GM23338 (cell line): Measurements from ENCODE around the gene OXCT1. TPM values are rescaled to one million over a fixed set of nuclear protein-coding genes. Genes with fewer than 3 reads are reported as not detected.

Experiments
- ATAC-seq: fragments of 200-7000 bp; cut with Tn5 transposase; 3 replicates; pipeline ENCODE4 v1.9.1; 2020
- DNase-seq: peaks from one replicate; pipeline ENCODE4 v3.0.0-alpha.2; 2015; ENCODE audit warnings: low spot score
- H2AFZ ChIP-seq: fragments of 200-600 bp; sonication (generic); 2 replicates; pipeline ENCODE4 v1.8.0; 2016; ENCODE audit warnings: antibody characterized with exemption, mild to moderate bottlenecking, moderate library complexity
- H3F3A ChIP-seq: fragments of 200-600 bp; sonication (generic); replicated peaks from 2 replicates; pipeline ENCODE4 v1.8.0; 2017; ENCODE audit warnings: antibody characterized with exemption, mixed run types, low read depth
- H3K27ac ChIP-seq: fragments of 200-600 bp; sonication (generic); 2 replicates; pipeline ENCODE4 v1.6.1; 2016; ENCODE audit warnings: low read depth
- H3K27me3 ChIP-seq: fragments of 200-600 bp; sonication (generic); 2 replicates; pipeline ENCODE4 v1.8.0; 2016; ENCODE audit warnings: mild to moderate bottlenecking, mixed run types, moderate library complexity; ENCODE audit not compliant: insufficient read depth
- H3K36me3 ChIP-seq: fragments of 200-600 bp; sonication (generic); 2 replicates; pipeline ENCODE4 v1.8.0; 2016; ENCODE audit warnings: mild to moderate bottlenecking; ENCODE audit not compliant: insufficient read depth
- H3K4me1 ChIP-seq: fragments of 200-600 bp; sonication (generic); 2 replicates; pipeline ENCODE4 v1.8.0; 2016; ENCODE audit warnings: mild to moderate bottlenecking, moderate library complexity; ENCODE audit not compliant: insufficient read depth
- H3K4me2 ChIP-seq: fragments of 200-600 bp; sonication (generic); 2 replicates; pipeline ENCODE4 v1.7.1; 2017; ENCODE audit warnings: mixed run types
- H3K4me3 ChIP-seq: fragments of 200-600 bp; sonication (generic); 2 replicates; pipeline ENCODE4 v1.6.1; 2016; ENCODE audit warnings: mixed run types
- H3K79me2 ChIP-seq: fragments of 200-600 bp; sonication (generic); replicated peaks from 2 replicates; pipeline ENCODE4 v1.8.0; 2017; ENCODE audit warnings: mild to moderate bottlenecking; ENCODE audit not compliant: insufficient read depth
- H3K9me2 ChIP-seq: fragments of 200-600 bp; sonication (generic); 2 replicates; pipeline ENCODE4 v1.8.0; 2017; ENCODE audit not compliant: insufficient read depth
- H4K20me1 ChIP-seq: fragments of 200-600 bp; sonication (generic); replicated peaks from 2 replicates; pipeline ENCODE4 v1.8.0; 2017; ENCODE audit warnings: mild to moderate bottlenecking; ENCODE audit not compliant: insufficient read depth
- H3K27ac Mint-ChIP-seq: 2 replicates; pipeline ENCODE4 v1.8.0; 2020; ENCODE audit warnings: inconsistent platforms, mild to moderate bottlenecking, moderate library complexity, mixed read lengths
- H3K27me3 Mint-ChIP-seq: 3 replicates; pipeline ENCODE4 v1.8.0; 2022; ENCODE audit warnings: low read depth, mild to moderate bottlenecking, moderate library complexity, mixed read lengths, inconsistent platforms; ENCODE audit not compliant: insufficient read depth, poor library complexity
- H3K36me3 Mint-ChIP-seq: 3 replicates; pipeline ENCODE4 v1.8.0; 2021; ENCODE audit warnings: low read depth, mild to moderate bottlenecking, inconsistent platforms, moderate library complexity, mixed read lengths
- H3K4me1 Mint-ChIP-seq: 3 replicates; pipeline ENCODE4 v1.8.0; 2020; ENCODE audit warnings: mild to moderate bottlenecking, inconsistent platforms, mixed read lengths
- H3K4me3 Mint-ChIP-seq: 3 replicates; pipeline ENCODE4 v1.8.0; 2021; ENCODE audit warnings: moderate library complexity, mild to moderate bottlenecking, inconsistent platforms, mixed read lengths
- H3K9me3 Mint-ChIP-seq: 3 replicates; pipeline ENCODE4 v1.8.0; 2020; ENCODE audit warnings: moderate library complexity, mild to moderate bottlenecking, inconsistent platforms, mixed read lengths
- CREB1 ChIP-seq: fragments of 250-450 bp; sonication (Bioruptor Pico); IDR thresholded peaks from 2 replicates; pipeline ENCODE4 v1.5.0; 2020; ENCODE audit warnings: low read depth, mild to moderate bottlenecking, moderate library complexity
- EZH2 ChIP-seq: fragments of 200-600 bp; sonication (generic); IDR thresholded peaks from one replicate; pipeline ENCODE4 v1.8.0; 2017; ENCODE audit warnings: antibody characterized with exemption, mild to moderate bottlenecking, low read depth; ENCODE audit not compliant: unreplicated experiment
- EZH2phosphoT487 ChIP-seq: fragments of 200-600 bp; sonication (generic); IDR thresholded peaks from one replicate; pipeline ENCODE4 v1.8.1; 2018; ENCODE audit warnings: antibody characterized with exemption; ENCODE audit not compliant: unreplicated experiment
- JUNB ChIP-seq: IDR thresholded peaks from one replicate; pipeline ENCODE4 v1.6.1; 2016; ENCODE audit warnings: antibody characterized with exemption; ENCODE audit not compliant: unreplicated experiment
- NANOG ChIP-seq: IDR thresholded peaks from 2 replicates; pipeline ENCODE4 v1.6.1; 2016; ENCODE audit warnings: antibody characterized with exemption, borderline replicate concordance
- POLR2AphosphoS5 ChIP-seq: IDR thresholded peaks from 2 replicates; pipeline ENCODE4 v1.6.1; 2016; ENCODE audit warnings: antibody characterized with exemption, low read depth
- STAT1 ChIP-seq: IDR thresholded peaks from one replicate; pipeline ENCODE4 v1.6.1; 2016; ENCODE audit warnings: antibody characterized with exemption; ENCODE audit not compliant: unreplicated experiment
- ZNF114 ChIP-seq: fragments of 250-450 bp; sonication (Bioruptor Pico); IDR thresholded peaks from 2 replicates; pipeline ENCODE4 v1.5.0; 2020; ENCODE audit warnings: mild to moderate bottlenecking, moderate library complexity
- ZNF331 ChIP-seq: fragments of 250-450 bp; sonication (Bioruptor Pico); IDR thresholded peaks from 2 replicates; pipeline ENCODE4 v1.5.0; 2020; ENCODE audit warnings: low read depth, mild to moderate bottlenecking, moderate library complexity
- polyA plus RNA-seq: library from polyadenylated mRNA; unstranded; fragments of >200 nt; fragmentation: Nextera tagmentation; extraction: Ambion mirVana; gene quantifications from 2 replicates; pipeline ENCODE4 v1.2.1, GENCODE V29; 2016
- total RNA-seq: library from RNA; depleted of rRNA; stranded (reverse); fragments of >200 nt; shearing (Covaris generic); gene quantifications from 2 replicates; pipeline ENCODE4 v1.2.3, GENCODE V29; 2014
- TF ChIP-seq, protein P1 (sequence below): fragments of 250-450 bp; sonication (Bioruptor Pico); IDR thresholded peaks from 2 replicates; pipeline ENCODE4 v1.5.0; 2020; ENCODE audit warnings: mild to moderate bottlenecking, moderate library complexity
- TF ChIP-seq, protein P2 (sequence below), 2 experiments: fragments of 200-600 bp in 1 of 2; sonication (generic) in 1 of 2; conservative IDR thresholded peaks; 2 replicates each; pipeline versions ENCODE4 v1.5.1 to v1.6.1; 2016 to 2017; ENCODE audit warnings: antibody characterized with exemption in 2 of 2, low read depth in 2 of 2, mild to moderate bottlenecking in 2 of 2, moderate library complexity in 1 of 2
- TF ChIP-seq, protein P3 (sequence below): IDR thresholded peaks from 2 replicates; pipeline ENCODE4 v1.6.1; 2016; ENCODE audit warnings: antibody characterized with exemption
- TF ChIP-seq, protein P4 (sequence below): IDR thresholded peaks from one replicate; pipeline ENCODE4 v1.6.1; 2018; ENCODE audit warnings: antibody characterized with exemption; ENCODE audit not compliant: unreplicated experiment

OXCT1 gene
- total and polyA plus RNA-seq, 2 experiments from 2014 or later, result 11.6 to 37.0 TPM

DNA sequence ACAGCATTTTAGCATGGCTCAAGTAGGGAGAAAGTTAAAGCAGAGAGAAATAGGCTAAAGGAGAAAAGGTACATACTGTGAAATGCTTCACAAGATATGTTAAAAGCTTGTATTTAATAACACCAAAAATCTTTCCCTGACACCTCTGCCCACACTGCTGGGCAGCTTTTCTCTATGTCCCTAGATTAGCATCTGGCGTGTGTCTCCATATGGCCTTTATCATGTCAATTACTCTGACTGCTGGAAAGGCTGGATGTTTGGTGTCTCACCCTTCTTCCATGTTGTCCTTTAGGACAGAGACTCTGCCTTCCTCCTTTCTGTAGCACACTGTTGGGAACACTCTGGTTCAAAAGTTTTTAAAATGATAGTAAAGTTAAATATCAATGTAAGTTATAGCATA lies 122.5 kb downstream of the OXCT1 start:
- no peak for ATAC-seq
- no peak overlapping the region for H3K4me3 ChIP-seq
- Mint-ChIP-seq H3K4me1 (peaks cover 9% of the 10 kb centered on the region; the same call in 2 of the 3 replicates), H3K4me3 (no peak overlapping the region), H3K36me3 (peaks cover 15% of the 10 kb centered on the region; the same call in 2 of the 3 replicates), H3K9me3 (no peaks in the 10 kb centered on the region), H3K27ac (no peak overlapping the region), H3K27me3 (no peaks in the 10 kb centered on the region)
- H3K27ac ChIP-seq, result no peak overlapping the region
- H3K4me1 ChIP-seq, result 0 out of 2 replicates have a peak, but pooled peaks cover 13% of the 10 kb centered on the region
- no peaks in the 10 kb centered on the region for H3F3A ChIP-seq
- no peaks in the 10 kb centered on the region for H3K27me3 ChIP-seq
- H3K36me3 ChIP-seq, result no peaks in the 10 kb centered on the region; the same call in 1 of the 2 replicates
- H2AFZ ChIP-seq, result no peak overlapping the region
- TF ChIP-seq, protein P1, sequence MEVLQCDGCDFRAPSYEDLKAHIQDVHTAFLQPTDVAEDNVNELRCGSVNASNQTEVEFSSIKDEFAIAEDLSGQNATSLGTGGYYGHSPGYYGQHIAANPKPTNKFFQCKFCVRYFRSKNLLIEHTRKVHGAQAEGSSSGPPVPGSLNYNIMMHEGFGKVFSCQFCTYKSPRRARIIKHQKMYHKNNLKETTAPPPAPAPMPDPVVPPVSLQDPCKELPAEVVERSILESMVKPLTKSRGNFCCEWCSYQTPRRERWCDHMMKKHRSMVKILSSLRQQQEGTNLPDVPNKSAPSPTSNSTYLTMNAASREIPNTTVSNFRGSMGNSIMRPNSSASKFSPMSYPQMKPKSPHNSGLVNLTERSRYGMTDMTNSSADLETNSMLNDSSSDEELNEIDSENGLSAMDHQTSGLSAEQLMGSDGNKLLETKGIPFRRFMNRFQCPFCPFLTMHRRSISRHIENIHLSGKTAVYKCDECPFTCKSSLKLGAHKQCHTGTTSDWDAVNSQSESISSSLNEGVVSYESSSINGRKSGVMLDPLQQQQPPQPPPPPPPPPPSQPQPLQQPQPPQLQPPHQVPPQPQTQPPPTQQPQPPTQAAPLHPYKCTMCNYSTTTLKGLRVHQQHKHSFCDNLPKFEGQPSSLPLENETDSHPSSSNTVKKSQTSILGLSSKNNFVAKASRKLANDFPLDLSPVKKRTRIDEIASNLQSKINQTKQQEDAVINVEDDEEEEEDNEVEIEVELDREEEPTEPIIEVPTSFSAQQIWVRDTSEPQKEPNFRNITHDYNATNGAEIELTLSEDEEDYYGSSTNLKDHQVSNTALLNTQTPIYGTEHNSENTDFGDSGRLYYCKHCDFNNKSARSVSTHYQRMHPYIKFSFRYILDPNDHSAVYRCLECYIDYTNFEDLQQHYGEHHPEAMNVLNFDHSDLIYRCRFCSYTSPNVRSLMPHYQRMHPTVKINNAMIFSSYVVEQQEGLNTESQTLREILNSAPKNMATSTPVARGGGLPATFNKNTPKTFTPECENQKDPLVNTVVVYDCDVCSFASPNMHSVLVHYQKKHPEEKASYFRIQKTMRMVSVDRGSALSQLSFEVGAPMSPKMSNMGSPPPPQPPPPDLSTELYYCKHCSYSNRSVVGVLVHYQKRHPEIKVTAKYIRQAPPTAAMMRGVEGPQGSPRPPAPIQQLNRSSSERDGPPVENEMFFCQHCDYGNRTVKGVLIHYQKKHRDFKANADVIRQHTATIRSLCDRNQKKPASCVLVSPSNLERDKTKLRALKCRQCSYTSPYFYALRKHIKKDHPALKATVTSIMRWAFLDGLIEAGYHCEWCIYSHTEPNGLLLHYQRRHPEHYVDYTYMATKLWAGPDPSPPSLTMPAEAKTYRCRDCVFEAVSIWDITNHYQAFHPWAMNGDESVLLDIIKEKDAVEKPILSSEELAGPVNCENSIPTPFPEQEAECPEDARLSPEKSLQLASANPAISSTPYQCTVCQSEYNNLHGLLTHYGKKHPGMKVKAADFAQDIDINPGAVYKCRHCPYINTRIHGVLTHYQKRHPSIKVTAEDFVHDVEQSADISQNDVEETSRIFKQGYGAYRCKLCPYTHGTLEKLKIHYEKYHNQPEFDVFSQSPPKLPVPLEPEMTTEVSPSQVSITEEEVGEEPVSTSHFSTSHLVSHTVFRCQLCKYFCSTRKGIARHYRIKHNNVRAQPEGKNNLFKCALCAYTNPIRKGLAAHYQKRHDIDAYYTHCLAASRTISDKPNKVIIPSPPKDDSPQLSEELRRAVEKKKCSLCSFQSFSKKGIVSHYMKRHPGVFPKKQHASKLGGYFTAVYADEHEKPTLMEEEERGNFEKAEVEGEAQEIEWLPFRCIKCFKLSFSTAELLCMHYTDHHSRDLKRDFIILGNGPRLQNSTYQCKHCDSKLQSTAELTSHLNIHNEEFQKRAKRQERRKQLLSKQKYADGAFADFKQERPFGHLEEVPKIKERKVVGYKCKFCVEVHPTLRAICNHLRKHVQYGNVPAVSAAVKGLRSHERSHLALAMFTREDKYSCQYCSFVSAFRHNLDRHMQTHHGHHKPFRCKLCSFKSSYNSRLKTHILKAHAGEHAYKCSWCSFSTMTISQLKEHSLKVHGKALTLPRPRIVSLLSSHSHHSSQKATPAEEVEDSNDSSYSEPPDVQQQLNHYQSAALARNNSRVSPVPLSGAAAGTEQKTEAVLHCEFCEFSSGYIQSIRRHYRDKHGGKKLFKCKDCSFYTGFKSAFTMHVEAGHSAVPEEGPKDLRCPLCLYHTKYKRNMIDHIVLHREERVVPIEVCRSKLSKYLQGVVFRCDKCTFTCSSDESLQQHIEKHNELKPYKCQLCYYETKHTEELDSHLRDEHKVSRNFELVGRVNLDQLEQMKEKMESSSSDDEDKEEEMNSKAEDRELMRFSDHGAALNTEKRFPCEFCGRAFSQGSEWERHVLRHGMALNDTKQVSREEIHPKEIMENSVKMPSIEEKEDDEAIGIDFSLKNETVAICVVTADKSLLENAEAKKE (CRISPR knock-in tag), result no peak
- TF ChIP-seq, protein P2, sequence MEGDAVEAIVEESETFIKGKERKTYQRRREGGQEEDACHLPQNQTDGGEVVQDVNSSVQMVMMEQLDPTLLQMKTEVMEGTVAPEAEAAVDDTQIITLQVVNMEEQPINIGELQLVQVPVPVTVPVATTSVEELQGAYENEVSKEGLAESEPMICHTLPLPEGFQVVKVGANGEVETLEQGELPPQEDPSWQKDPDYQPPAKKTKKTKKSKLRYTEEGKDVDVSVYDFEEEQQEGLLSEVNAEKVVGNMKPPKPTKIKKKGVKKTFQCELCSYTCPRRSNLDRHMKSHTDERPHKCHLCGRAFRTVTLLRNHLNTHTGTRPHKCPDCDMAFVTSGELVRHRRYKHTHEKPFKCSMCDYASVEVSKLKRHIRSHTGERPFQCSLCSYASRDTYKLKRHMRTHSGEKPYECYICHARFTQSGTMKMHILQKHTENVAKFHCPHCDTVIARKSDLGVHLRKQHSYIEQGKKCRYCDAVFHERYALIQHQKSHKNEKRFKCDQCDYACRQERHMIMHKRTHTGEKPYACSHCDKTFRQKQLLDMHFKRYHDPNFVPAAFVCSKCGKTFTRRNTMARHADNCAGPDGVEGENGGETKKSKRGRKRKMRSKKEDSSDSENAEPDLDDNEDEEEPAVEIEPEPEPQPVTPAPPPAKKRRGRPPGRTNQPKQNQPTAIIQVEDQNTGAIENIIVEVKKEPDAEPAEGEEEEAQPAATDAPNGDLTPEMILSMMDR (conservative IDR thresholded peaks at IDR 0.05; ENCODE audit: low read depth in 2 of 2), result no peak
- TF ChIP-seq NANOG (no peak), POLR2AphosphoS5 (no peak), CREB1 (CRISPR knock-in tag) (no peak), JUNB (no peak), ZNF331 (no peak), EZH2 (no peak), EZH2phosphoT487 (no peak), STAT1 (no peak), ZNF114 (CRISPR knock-in tag) (no peak)
- TF ChIP-seq, protein P3, sequence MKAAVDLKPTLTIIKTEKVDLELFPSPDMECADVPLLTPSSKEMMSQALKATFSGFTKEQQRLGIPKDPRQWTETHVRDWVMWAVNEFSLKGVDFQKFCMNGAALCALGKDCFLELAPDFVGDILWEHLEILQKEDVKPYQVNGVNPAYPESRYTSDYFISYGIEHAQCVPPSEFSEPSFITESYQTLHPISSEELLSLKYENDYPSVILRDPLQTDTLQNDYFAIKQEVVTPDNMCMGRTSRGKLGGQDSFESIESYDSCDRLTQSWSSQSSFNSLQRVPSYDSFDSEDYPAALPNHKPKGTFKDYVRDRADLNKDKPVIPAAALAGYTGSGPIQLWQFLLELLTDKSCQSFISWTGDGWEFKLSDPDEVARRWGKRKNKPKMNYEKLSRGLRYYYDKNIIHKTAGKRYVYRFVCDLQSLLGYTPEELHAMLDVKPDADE, result no peak
- TF ChIP-seq, protein P4, sequence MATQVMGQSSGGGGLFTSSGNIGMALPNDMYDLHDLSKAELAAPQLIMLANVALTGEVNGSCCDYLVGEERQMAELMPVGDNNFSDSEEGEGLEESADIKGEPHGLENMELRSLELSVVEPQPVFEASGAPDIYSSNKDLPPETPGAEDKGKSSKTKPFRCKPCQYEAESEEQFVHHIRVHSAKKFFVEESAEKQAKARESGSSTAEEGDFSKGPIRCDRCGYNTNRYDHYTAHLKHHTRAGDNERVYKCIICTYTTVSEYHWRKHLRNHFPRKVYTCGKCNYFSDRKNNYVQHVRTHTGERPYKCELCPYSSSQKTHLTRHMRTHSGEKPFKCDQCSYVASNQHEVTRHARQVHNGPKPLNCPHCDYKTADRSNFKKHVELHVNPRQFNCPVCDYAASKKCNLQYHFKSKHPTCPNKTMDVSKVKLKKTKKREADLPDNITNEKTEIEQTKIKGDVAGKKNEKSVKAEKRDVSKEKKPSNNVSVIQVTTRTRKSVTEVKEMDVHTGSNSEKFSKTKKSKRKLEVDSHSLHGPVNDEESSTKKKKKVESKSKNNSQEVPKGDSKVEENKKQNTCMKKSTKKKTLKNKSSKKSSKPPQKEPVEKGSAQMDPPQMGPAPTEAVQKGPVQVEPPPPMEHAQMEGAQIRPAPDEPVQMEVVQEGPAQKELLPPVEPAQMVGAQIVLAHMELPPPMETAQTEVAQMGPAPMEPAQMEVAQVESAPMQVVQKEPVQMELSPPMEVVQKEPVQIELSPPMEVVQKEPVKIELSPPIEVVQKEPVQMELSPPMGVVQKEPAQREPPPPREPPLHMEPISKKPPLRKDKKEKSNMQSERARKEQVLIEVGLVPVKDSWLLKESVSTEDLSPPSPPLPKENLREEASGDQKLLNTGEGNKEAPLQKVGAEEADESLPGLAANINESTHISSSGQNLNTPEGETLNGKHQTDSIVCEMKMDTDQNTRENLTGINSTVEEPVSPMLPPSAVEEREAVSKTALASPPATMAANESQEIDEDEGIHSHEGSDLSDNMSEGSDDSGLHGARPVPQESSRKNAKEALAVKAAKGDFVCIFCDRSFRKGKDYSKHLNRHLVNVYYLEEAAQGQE, result no peak
- no peaks in the 10 kb centered on the region for H4K20me1 ChIP-seq
- H3K9me2 ChIP-seq, result no peaks in the 10 kb centered on the region
- H3K4me2 ChIP-seq, result no peak overlapping the region
- DNase-seq, result no peak
- no peaks in the 10 kb centered on the region for H3K79me2 ChIP-seq
